SJCRH30 (cell line): ENCODE data around the gene C13orf46. TPM values are rescaled to one million over a fixed set of nuclear protein-coding genes. Genes with fewer than 3 reads are reported as not detected.

ENCODE experiments used
- DNase-seq, 2 experiments: peaks; one replicate each; pipeline ENCODE4 v3.0.0-alpha.2; 2015 to 2020
- H3K27ac ChIP-seq: fragments of 250-450 bp; sonication (Bioruptor Pico); 2 replicates; pipeline ENCODE4 v1.5.1; 2020; ENCODE audit warnings: mild to moderate bottlenecking, moderate library complexity
- H3K27me3 ChIP-seq: fragments of 250-450 bp; sonication (Bioruptor Pico); 2 replicates; pipeline ENCODE4 v1.5.1; 2020; ENCODE audit warnings: mild to moderate bottlenecking, moderate library complexity
- H3K36me3 ChIP-seq: fragments of 250-450 bp; sonication (Bioruptor Pico); 2 replicates; pipeline ENCODE4 v1.5.1; 2020; ENCODE audit warnings: mild to moderate bottlenecking, moderate library complexity
- H3K4me1 ChIP-seq: fragments of 250-450 bp; sonication (Bioruptor Pico); 2 replicates; pipeline ENCODE4 v1.5.1; 2020; ENCODE audit warnings: mild to moderate bottlenecking, moderate library complexity
- H3K4me3 ChIP-seq: fragments of 250-450 bp; sonication (Bioruptor Pico); 2 replicates; pipeline ENCODE4 v1.5.1; 2020; ENCODE audit warnings: mild to moderate bottlenecking, moderate library complexity
- H3K9me3 ChIP-seq: fragments of 250-450 bp; sonication (Bioruptor Pico); replicated peaks from 2 replicates; pipeline ENCODE4 v1.5.1; 2020; ENCODE audit warnings: mild to moderate bottlenecking, moderate library complexity
- total RNA-seq: library from RNA; depleted of rRNA; stranded (reverse); fragments of >200 nt; shearing (Covaris generic); gene quantifications from 2 replicates; pipeline ENCODE4 v1.2.3, GENCODE V29; 2014

The C13orf46 gene
- total RNA-seq, 1 experiment from 2014 or later: 0.04 TPM

GRCh38 chr13:113939129-113939943 lies 34.5 kb downstream of the C13orf46 start:
- H3K4me3 ChIP-seq: no peak overlapping the region
- peaks cover 5% of the 10 kb centered on the region for H3K27me3 ChIP-seq
- no peaks in the 10 kb centered on the region for H3K36me3 ChIP-seq
- H3K4me1 ChIP-seq: peaks cover 16% of the 10 kb centered on the region
- no peak for DNase-seq
- no peaks in the 10 kb centered on the region for H3K9me3 ChIP-seq
- no peak overlapping the region for H3K27ac ChIP-seq

GRCh38 chr13:113938716-113939115 lies 35.2 kb downstream of the C13orf46 start:
- H3K4me1 ChIP-seq: peaks cover 21% of the 10 kb centered on the region
- H3K9me3 ChIP-seq: no peaks in the 10 kb centered on the region
- H3K27ac ChIP-seq: no peak overlapping the region
- H3K36me3 ChIP-seq: no peaks in the 10 kb centered on the region
- H3K27me3 ChIP-seq: peaks cover 5% of the 10 kb centered on the region
- DNase-seq: peak in 1 of 2 experiments; percentile 16
- H3K4me3 ChIP-seq: no peak overlapping the region

- no peak overlapping the region for H3K27ac ChIP-seq
- DNase-seq: peak in 1 of 2 experiments; percentile 35
- no peaks in the 10 kb centered on the region for H3K36me3 ChIP-seq
- no peaks in the 10 kb centered on the region for H3K9me3 ChIP-seq
- no peak overlapping the region for H3K4me3 ChIP-seq
- H3K4me1 ChIP-seq: peaks cover 24% of the 10 kb centered on the region
- H3K27me3 ChIP-seq: peaks cover 5% of the 10 kb centered on the region
These were observed 35.6 kb downstream of the C13orf46 start for GRCh38 chr13:113938246-113938645.

GRCh38 chr13:113937527-113938180 lies 36.2 kb downstream of the C13orf46 start:
- H3K4me3 ChIP-seq: no peak overlapping the region
- peaks cover 28% of the 10 kb centered on the region for H3K4me1 ChIP-seq
- H3K27me3 ChIP-seq: peaks cover 5% of the 10 kb centered on the region
- DNase-seq: peak in 1 of 2 experiments; percentile 25
- H3K9me3 ChIP-seq: no peaks in the 10 kb centered on the region
- H3K27ac ChIP-seq: no peak overlapping the region
- H3K36me3 ChIP-seq: no peaks in the 10 kb centered on the region

GRCh38 chr13:113937073-113937472 lies 36.8 kb downstream of the C13orf46 start:
- H3K27me3 ChIP-seq: peaks cover 5% of the 10 kb centered on the region
- DNase-seq: no peak
- H3K27ac ChIP-seq: no peak overlapping the region
- H3K36me3 ChIP-seq: no peaks in the 10 kb centered on the region
- H3K9me3 ChIP-seq: no peaks in the 10 kb centered on the region
- no peak overlapping the region for H3K4me3 ChIP-seq
- H3K4me1 ChIP-seq: peaks cover 28% of the 10 kb centered on the region

GRCh38 chr13:113936166-113936965 lies 37.5 kb downstream of the C13orf46 start:
- H3K4me1 ChIP-seq: peaks cover 28% of the 10 kb centered on the region
- H3K27me3 ChIP-seq: peaks cover 5% of the 10 kb centered on the region
- no peaks in the 10 kb centered on the region for H3K36me3 ChIP-seq
- H3K4me3 ChIP-seq: no peak overlapping the region
- no peaks in the 10 kb centered on the region for H3K9me3 ChIP-seq
- no peak for DNase-seq
- no peak overlapping the region for H3K27ac ChIP-seq

GRCh38 chr13:113935001-113935844 lies 38.7 kb downstream of the C13orf46 start:
- DNase-seq: peak in 1 of 2 experiments; percentile 20
- no peaks in the 10 kb centered on the region for H3K9me3 ChIP-seq
- H3K4me1 ChIP-seq: peaks cover 28% of the 10 kb centered on the region
- no peaks in the 10 kb centered on the region for H3K36me3 ChIP-seq
- no peak overlapping the region for H3K4me3 ChIP-seq
- H3K27ac ChIP-seq: no peak overlapping the region
- peaks cover 5% of the 10 kb centered on the region for H3K27me3 ChIP-seq

GRCh38 chr13:113934576-113934975 lies 39.3 kb downstream of the C13orf46 start:
- Histone ChIP-seq H3K4me3 (no peak overlapping the region), H3K36me3 (no peaks in the 10 kb centered on the region), H3K27me3 (peaks cover 5% of the 10 kb centered on the region), H3K9me3 (no peaks in the 10 kb centered on the region), H3K27ac (no peak overlapping the region), H3K4me1 (peaks cover 28% of the 10 kb centered on the region)
- DNase-seq: no peak

GRCh38 chr13:113933901-113934300 lies 40.0 kb downstream of the C13orf46 start:
- H3K27ac ChIP-seq: no peak overlapping the region
- peaks cover 2% of the 10 kb centered on the region for H3K27me3 ChIP-seq
- peaks cover 28% of the 10 kb centered on the region for H3K4me1 ChIP-seq
- DNase-seq: peak; percentile 73 to 80
- H3K9me3 ChIP-seq: no peaks in the 10 kb centered on the region
- H3K4me3 ChIP-seq: no peak overlapping the region
- no peaks in the 10 kb centered on the region for H3K36me3 ChIP-seq

GRCh38 chr13:113931841-113932459 lies 41.9 kb downstream of the C13orf46 start:
- no peak for DNase-seq
- no peak overlapping the region for H3K4me3 ChIP-seq

GRCh38 chr13:113930671-113931637 lies 42.9 kb downstream of the C13orf46 start:
- Histone ChIP-seq H3K4me3 (no peak overlapping the region), H3K4me1 (peaks cover 24% of the 10 kb centered on the region), H3K36me3 (no peaks in the 10 kb centered on the region), H3K27me3 (no peaks in the 10 kb centered on the region), H3K9me3 (no peaks in the 10 kb centered on the region), H3K27ac (no peak overlapping the region)
- DNase-seq: no peak

More at GRCh38 chr13:113931841-113932459, 41.9 kb downstream of the C13orf46 start:
- Histone ChIP-seq H3K36me3 (no peaks in the 10 kb centered on the region), H3K27me3 (no peaks in the 10 kb centered on the region), H3K9me3 (no peaks in the 10 kb centered on the region), H3K4me1 (peaks cover 24% of the 10 kb centered on the region), H3K27ac (no peak overlapping the region)

- Histone ChIP-seq H3K27me3 (no peaks in the 10 kb centered on the region), H3K4me3 (no peak overlapping the region), H3K4me1 (peaks cover 16% of the 10 kb centered on the region), H3K27ac (no peak overlapping the region), H3K9me3 (no peaks in the 10 kb centered on the region), H3K36me3 (no peaks in the 10 kb centered on the region)
- DNase-seq: no peak
These were observed 44.0 kb downstream of the C13orf46 start for GRCh38 chr13:113929628-113930615.
